ENCODE data around the gene ITGA3.
A peak's percentile ranks its signal among the peaks of the same experiment; 100 is the strongest.
"Not testable (repeated sequence)": the region's sequence is repeated elsewhere in the genome, so short reads cannot be mapped to it uniquely, and the experiment has no call there.

The ITGA3 gene

DNA sequence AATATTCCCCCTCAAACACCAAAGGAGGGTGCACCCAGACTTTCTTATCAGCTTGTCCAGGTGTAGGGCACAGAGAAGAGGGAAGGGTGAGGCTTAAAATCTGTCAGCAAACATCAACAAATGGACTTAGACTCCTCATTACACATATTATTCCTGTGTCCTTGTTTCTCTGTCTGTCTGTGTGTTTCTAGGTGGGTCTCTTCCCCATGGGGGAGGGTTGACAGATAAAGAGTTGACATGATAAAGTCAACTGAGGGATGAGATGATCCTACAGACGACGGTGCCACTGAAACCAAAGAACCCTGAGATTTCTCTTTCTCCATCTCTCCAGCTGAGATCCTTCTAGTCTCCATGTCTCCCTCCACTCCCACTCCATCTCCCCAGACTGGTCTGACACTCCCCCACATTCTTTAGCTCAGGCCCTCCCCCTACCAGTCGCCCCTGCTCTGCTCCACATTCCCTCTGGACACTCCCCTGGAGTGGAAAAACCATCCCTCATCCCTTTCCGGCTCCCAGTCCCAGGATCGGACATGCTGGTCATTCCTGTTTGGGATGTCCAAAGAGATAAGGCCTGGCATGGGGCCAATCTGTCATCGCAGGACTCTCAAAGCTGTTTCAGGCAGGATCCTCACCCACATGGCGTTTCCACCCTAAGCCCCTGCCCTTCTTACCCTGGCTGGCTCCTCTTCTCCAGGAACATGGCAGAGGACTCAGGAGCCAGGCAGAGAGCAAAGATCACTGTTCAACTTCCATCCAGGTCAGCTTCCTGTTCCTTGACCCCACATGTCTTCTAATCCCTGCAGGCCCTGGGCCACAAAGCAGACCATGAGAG is 2.9 kb upstream of the ITGA3 start:
- no peak for DNase-seq

DNA sequence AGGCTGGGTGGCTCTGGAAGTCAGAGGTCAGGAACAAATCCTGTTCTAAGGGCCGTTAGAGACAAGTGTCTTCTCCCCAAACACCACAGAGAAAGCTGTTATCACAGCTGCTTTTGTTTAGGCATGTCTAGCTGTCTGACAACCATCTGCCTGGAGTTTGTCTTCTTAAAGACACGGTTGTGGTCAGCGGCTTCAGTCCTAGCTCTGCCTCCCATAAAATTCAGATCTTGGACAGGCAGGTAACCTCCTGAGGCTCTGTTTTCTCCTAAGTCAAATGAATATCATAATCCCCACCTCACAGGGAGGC is 2.3 kb upstream of the ITGA3 start:
- no peak for DNase-seq

GRCh38 chr17:50055055-50055425 is 870 bp upstream of the ITGA3 start:
- no peak for DNase-seq

- DNase-seq = no peak
Measured at GRCh38 chr17:50056217-50056960, 479 bp downstream of the ITGA3 start.

DNA sequence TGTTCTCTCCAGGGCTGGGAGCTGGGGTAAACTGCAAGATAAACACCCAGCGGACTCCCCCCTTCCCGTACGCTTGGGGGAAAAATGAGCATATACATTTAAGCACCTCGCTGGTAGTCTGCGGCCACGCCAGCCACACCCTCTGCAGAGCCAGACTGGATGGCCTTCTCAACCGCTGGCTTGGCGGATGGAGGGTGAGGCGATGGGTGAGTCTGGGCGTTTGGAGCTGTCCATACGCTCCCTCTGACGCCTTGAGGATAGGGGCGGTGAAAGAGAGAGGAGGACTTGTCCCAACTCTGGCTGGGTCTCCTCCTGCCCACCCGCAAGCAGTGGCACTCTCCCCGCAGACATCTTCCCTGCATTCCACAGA is 1.0 kb downstream of the ITGA3 start:
- no peak for DNase-seq

DNA sequence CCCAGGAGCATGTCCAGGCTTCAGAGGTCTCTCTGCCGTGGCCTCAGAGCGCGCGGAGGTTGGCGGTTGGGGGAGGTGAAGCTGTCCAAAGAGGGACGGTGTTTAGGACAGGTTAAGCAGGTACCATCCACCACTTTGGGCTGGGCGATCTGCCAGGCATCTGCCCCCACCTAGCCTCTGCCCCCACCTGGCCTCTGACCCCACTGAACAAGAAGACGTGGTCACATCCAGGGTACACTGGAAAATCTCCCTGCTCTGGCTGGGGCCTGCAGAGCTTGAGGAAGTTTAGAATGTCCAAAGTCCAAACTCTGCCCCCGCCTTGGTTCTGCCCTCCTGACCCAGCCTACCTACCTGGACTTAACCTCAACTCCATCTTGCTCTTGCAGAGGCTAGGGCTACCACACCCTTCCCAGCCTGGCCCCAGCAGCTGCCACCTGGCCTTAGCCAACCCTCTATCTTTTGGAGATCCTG is 1.6 kb downstream of the ITGA3 start:
- DNase-seq = no peak

DNA sequence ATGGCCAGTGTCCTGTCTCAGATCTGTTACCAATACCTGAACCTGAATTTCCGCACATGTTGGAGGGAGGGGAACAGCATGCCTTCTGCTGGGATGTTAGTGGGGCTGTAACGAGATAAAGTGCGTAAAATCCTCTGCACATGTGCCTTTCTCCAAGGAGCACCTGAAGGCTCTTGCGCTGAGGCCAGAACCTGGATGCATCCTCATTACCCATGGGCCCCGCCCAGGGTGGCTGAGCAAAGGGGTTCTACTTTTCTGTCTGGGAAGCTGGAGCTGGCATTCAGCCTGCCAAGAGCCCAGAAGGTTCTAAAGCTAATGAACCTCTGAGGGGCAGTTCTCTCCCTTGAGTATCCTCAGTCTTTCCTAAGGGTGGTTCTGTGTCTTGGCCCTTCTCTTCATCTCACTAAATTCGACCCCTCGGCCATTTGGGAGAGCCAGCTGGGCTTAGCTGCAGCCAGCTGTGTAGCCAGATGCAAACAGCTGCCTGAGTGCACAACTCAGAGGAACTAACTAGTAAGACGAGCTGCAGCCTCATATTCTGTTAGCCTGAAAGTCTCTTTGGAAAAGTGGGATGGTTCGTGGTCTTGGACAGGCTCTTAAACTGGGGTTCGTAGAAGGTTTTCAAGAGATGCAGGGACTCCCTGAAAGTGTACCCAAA is 2.5 kb downstream of the ITGA3 start:
- DNase-seq = no peak

DNA sequence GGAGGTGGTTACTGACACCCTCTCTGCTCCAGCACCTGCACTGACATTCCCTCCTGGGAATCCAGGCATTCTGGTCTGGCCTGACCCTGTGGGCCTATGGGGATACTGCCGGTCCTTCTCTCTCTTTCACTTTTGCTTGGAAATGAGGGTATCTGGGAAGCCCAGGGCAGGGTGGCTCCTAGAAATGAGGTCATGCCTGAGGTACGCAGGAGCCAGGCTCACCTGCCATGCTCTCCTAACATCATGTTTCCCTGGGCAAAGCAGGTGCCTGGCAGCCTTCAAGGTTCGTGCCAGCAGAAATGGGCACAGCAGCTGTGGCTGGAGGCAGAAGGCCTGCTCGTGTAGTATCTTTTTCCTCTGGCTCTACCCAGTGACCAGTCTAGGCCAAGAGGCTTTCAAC is 3.3 kb downstream of the ITGA3 start:
- DNase-seq = no peak

GRCh38 chr17:50059759-50060273 is 3.9 kb downstream of the ITGA3 start:
- DNase-seq = no peak

- DNase-seq = no peak
Measured at GRCh38 chr17:50060951-50061712, 5.2 kb downstream of the ITGA3 start.

DNA sequence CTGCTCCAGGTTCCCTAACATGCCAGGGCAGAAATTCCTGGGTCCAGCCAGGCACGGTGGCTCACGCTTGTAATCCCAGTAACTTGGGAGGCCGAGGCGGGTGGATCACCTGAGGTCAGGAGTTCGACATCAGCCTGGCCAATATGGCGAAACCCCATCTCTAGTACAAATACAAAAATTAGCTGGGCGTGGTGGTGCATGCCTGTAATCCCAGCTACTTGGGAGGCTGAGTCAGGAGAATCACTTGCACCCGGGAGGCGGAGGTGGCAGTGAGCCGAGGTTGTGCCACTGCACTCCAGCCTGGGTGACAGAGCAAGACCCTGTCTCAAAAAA is 5.8 kb downstream of the ITGA3 start:
- DNase-seq = not testable (repeated sequence)

- no peak for DNase-seq
Measured at GRCh38 chr17:50062293-50063243, 6.7 kb downstream of the ITGA3 start.

DNA sequence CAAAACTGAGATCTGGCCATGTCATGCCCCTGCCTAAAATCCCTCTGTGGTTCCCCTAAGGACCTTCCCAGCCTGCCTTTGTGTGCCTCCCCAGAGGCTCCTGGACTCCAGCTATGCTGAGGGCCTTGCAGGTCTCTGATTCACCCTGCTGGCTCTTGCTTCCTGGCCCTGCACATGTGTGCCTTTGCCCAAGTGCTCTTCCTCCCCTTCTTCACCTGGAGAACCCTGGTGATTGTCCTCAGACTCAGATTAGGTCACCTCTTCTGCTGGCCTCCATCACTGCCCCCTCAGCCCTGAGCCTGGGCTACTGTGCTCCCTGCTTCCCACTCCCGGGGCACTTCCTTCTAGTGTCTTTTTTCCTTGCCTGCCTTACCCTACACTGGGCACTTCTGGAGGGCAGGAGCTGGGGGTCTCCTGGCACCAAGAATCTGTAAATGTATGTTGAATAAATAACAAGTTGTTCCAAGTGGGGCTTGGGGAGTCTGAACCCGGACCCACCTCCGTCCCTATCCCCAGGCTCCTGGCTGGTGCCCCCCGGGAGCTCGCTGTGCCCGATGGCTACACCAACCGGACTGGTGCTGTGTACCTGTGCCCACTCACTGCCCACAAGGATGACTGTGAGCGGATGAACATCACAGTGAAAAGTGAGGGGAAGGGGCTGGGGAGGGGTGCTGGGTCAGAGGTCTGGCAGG is 7.8 kb downstream of the ITGA3 start:
- no peak for DNase-seq

- DNase-seq = peak; percentile 97
Measured at GRCh38 chr17:50064253-50065001, 8.5 kb downstream of the ITGA3 start.

- DNase-seq = no peak
Measured at GRCh38 chr17:50065056-50065455, 9.1 kb downstream of the ITGA3 start.

DNA sequence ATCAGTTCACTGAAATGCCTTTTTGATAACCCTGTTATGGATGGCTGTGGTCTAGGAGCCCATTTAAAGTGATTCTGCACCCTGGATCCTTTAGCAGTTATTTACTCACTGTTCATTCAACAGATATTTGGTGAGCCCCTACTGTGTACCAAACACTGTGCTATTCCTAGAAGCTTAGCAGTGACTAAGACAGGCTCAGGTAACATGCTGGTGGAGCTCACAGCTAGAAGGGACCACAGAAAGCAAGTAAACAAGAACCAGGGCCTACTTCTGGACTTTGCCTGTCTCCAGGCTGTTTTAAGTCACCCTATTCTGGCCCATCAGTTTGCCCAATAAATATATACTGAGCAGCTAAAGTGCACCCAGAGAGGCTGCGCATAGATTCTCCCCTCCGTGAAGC is 11.1 kb downstream of the ITGA3 start:
- no peak for DNase-seq

GRCh38 chr17:50067996-50068395 is 12.1 kb downstream of the ITGA3 start:
- DNase-seq = no peak

DNA sequence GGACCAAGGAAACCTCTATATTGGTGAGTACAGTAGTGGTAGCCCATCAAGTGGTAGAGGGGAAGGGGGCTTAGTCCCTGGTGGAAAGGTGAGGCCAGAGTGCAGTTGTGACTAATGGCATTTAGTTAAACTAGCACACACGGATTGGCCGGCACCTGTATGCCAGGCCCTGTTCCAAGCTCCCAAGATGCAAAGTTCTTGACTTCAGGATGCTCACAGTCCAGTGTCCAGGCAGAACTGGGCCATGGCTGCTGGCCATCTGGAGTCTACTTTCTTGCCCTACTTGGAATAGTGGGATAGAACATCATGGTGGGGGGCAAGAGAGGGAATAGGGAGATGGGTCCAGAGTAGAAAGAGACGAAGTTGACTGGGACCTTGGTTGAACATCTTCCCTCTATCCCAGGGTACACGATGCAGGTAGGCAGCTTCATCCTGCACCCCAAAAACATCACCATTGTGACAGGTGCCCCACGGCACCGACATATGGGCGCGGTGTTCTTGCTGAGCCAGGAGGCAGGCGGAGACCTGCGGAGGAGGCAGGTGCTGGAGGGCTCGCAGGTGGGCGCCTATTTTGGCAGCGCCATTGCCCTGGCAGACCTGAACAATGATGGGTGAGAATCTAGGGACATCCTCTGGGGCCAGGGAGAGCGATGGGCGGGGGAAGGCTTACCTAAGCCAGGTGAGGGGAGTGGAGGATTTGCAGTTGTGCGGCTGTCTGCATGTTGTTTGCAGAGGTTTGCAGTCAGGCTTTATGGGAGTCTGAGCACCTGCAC is 15.2 kb downstream of the ITGA3 start:
- no peak for DNase-seq

DNA sequence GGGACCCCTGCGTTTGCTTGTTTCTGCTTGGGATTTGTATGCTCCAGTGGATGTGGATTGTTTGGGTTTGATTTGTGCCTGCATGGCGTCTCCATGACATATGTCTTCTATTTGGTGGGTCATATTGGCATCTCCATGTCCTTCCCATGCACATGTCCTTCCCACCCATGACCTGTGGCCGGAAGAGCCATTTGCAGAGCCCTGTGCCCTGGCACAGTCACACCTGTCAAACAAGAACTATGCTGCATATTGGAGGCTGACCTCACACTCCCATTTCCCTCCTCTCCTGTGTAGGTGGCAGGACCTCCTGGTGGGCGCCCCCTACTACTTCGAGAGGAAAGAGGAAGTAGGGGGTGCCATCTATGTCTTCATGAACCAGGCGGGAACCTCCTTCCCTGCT is 15.8 kb downstream of the ITGA3 start:
- no peak for DNase-seq

- no peak for DNase-seq
Measured at GRCh38 chr17:50072130-50072529, 16.2 kb downstream of the ITGA3 start.

Measured in amniotic stem cell (primary cell).